ENCODE results near the gene TAF6. TPM values are rescaled to one million over a fixed set of nuclear protein-coding genes. Genes with fewer than 3 reads are reported as not detected.

TAF6 gene
- total and polyA plus RNA-seq, 9 of the 15 experiments (the other 6 are each of a cell fraction or from before 2014, with no cell fraction given) = 0.78 to 78.7 (median 21.3) TPM

GRCh38 chr7:100101016-100101862 is 17.9 kb downstream of the TAF6 start, which contains the start of the genes AP4M1 and MCM7 (continued):
- TF ChIP-seq CHD1 (IDR thresholded peaks at IDR 0.05; ENCODE audit: low read length) (peak; percentile 49), FOXA3 (CRISPR knock-in tag; conservative IDR thresholded peaks at IDR 0.05 in 1 of 2, IDR thresholded peaks at IDR 0.05 in 1 of 2) (peak in 1 of 2 experiments; percentile 60; a peak in 2 of 4 replicates), BCL6 (CRISPR knock-in tag; IDR thresholded peaks at IDR 0.05) (no peak; the same call in 1 of the 2 replicates), ARNT (IDR thresholded peaks at IDR 0.05) (no peak), POLR2H (tag; IDR thresholded peaks at IDR 0.05; ENCODE audit: low read depth) (peak; percentile 86), ZBTB5 (IDR thresholded peaks at IDR 0.05) (no peak), POLR2AphosphoS5 (IDR thresholded peaks at IDR 0.05; ENCODE audit: control insufficient read depth, insufficient read depth, low read depth, low read length) (peak; percentile 70), PTBP1 (IDR thresholded peaks at IDR 0.05; ENCODE audit: low read depth, low read length) (no peak), XRCC3 (IDR thresholded peaks at IDR 0.05) (no peak), ZNF280A (IDR thresholded peaks at IDR 0.05; ENCODE audit: low read depth, partially characterized antibody) (no peak), DMBX1 (CRISPR knock-in tag; IDR thresholded peaks at IDR 0.05; ENCODE audit: borderline replicate concordance) (no peak), ZFP91 (CRISPR knock-in tag; IDR thresholded peaks at IDR 0.05) (peak; percentile 98), RERE (CRISPR knock-in tag; IDR thresholded peaks at IDR 0.05; ENCODE audit: borderline replicate concordance) (no peak), DACH1 (IDR thresholded peaks at IDR 0.05; ENCODE audit: partially characterized antibody) (no peak), HDAC8 (tag; IDR thresholded peaks at IDR 0.05) (peak; percentile 64; the same call in 1 of the 2 replicates), FOS (IDR thresholded peaks at IDR 0.05; ENCODE audit: extremely low read depth, insufficient read length) (peak; percentile 89)

Measured in K562 (cell line).